Gastroesophageal sphincter (tissue), 3 donors: Measurements from ENCODE around the gene ERBB4.

ENCODE experiments used
- POLR2AphosphoS5 ChIP-seq: sonication (generic); formaldehyde crosslinking; IDR thresholded peaks from one replicate; pipeline ENCODE4 v1.6.1; 2017; ENCODE audit warnings: antibody characterized with exemption
- TF ChIP-seq, protein P1 (sequence below), 4 experiments: fragments of 200-600 bp in 2 of 4; fragments of 450-650 bp in 2 of 4; sonication (generic) in 1 of 4; IDR thresholded peaks; one replicate each; pipeline ENCODE4 v1.5.1; 2017 to 2019; ENCODE audit warnings: antibody characterized with exemption in 4 of 4, mild to moderate bottlenecking in 2 of 4, moderate library complexity in 2 of 4

DNA sequence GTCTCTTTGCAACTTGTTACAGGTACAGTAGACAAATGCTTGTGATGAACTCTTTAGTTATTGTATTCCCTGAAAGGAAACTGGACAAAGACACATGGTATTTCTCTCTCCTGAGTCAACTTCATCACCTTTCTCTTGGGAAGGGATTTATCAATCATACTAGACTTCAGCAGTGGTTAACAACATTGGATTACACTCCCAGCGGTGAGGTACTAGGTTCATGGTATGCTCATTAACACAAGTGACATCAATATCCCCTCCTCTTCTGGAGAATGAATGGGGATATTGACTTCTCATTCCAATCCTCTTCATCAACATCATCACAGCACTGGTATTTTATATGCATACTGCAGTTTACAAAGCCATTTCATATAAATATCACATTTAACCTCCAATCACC is 574.6 kb downstream of the ERBB4 start:
- TF ChIP-seq POLR2AphosphoS5, result no peak
- TF ChIP-seq, protein P1, sequence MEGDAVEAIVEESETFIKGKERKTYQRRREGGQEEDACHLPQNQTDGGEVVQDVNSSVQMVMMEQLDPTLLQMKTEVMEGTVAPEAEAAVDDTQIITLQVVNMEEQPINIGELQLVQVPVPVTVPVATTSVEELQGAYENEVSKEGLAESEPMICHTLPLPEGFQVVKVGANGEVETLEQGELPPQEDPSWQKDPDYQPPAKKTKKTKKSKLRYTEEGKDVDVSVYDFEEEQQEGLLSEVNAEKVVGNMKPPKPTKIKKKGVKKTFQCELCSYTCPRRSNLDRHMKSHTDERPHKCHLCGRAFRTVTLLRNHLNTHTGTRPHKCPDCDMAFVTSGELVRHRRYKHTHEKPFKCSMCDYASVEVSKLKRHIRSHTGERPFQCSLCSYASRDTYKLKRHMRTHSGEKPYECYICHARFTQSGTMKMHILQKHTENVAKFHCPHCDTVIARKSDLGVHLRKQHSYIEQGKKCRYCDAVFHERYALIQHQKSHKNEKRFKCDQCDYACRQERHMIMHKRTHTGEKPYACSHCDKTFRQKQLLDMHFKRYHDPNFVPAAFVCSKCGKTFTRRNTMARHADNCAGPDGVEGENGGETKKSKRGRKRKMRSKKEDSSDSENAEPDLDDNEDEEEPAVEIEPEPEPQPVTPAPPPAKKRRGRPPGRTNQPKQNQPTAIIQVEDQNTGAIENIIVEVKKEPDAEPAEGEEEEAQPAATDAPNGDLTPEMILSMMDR (IDR thresholded peaks at IDR 0.05), result no peak
